Measurements from ENCODE around the gene ATP5PD. TPM values are rescaled to one million over a fixed set of nuclear protein-coding genes. Genes with fewer than 3 reads are reported as not detected.
A peak's percentile ranks its signal among the peaks of the same experiment; 100 is the strongest.

Gene ATP5PD
- total RNA-seq, 6 donors from 2014 or later, result 126 to 198 (median 186) TPM

- no peak for ATAC-seq (ENCODE audit: low FRiP score in 2 of 2)
- peaks cover 10 to 58% (median 41%) of the 10 kb centered on the region in 4 donors for H3K36me3 ChIP-seq
Observed at GRCh38 chr17:75020331-75021110, 26.2 kb downstream of the ATP5PD start.

GRCh38 chr17:75019710-75020109, 27.1 kb downstream of the ATP5PD start:
- no peak overlapping the region for H3K27ac ChIP-seq
- DNase-seq (no peak), ATAC-seq (ENCODE audit: low FRiP score in 2 of 2) (no peak)
- no peaks in the 10 kb centered on the region for H3K27me3 ChIP-seq
- H3K4me1 ChIP-seq, result no peaks in the 10 kb centered on the region
- peaks cover 10 to 58% (median 41%) of the 10 kb centered on the region in 4 donors for H3K36me3 ChIP-seq
- TF ChIP-seq POLR2A (IDR thresholded peaks at IDR 0.05) (no peak), CTCF (IDR thresholded peaks at IDR 0.05) (no peak), POLR2AphosphoS5 (IDR thresholded peaks at IDR 0.05) (no peak), EP300 (IDR thresholded peaks at IDR 0.05) (no peak)
- no peaks in the 10 kb centered on the region for H3K9me3 ChIP-seq
- WGBS, 2 donors, result 96 to 97% methylated on average over 3 of the region's 3 CpGs
- H3K4me3 ChIP-seq, result no peak overlapping the region

More at GRCh38 chr17:75020331-75021110, 26.2 kb downstream of the ATP5PD start:
- Histone ChIP-seq H3K27ac (no peak overlapping the region), H3K27me3 (no peaks in the 10 kb centered on the region), H3K9me3 (no peaks in the 10 kb centered on the region), H3K4me1 (peaks cover 0 to 7% (median 0%) of the 10 kb centered on the region in 4 donors), H3K4me3 (no peak overlapping the region)
- no peak for TF ChIP-seq POLR2A (IDR thresholded peaks at IDR 0.05)
- no peak for TF ChIP-seq POLR2AphosphoS5 (IDR thresholded peaks at IDR 0.05)
- no peak for TF ChIP-seq EP300 (IDR thresholded peaks at IDR 0.05)
- TF ChIP-seq CTCF (IDR thresholded peaks at IDR 0.05), result no peak
- WGBS, 2 donors, result 91 to 92% methylated on average over 19 of the region's 19 CpGs
- DNase-seq, result no peak

GRCh38 chr17:75019146-75019545, 27.6 kb downstream of the ATP5PD start:
- no peak overlapping the region for H3K27ac ChIP-seq
- H3K4me1 ChIP-seq, result peaks cover 0 to 2% (median 0%) of the 10 kb centered on the region in 4 donors
- peaks cover 10 to 58% (median 41%) of the 10 kb centered on the region in 4 donors for H3K36me3 ChIP-seq
- no peak for ATAC-seq (ENCODE audit: low FRiP score in 2 of 2)
- TF ChIP-seq POLR2AphosphoS5 (IDR thresholded peaks at IDR 0.05) (no peak), POLR2A (IDR thresholded peaks at IDR 0.05) (no peak)
- H3K9me3 ChIP-seq, result no peaks in the 10 kb centered on the region
- no peak for DNase-seq
- WGBS, 2 donors, result 92% methylated on average over 5 of the region's 5 CpGs
- no peaks in the 10 kb centered on the region for H3K27me3 ChIP-seq
- H3K4me3 ChIP-seq, result no peak overlapping the region

- Histone ChIP-seq H3K27me3 (no peaks in the 10 kb centered on the region), H3K4me3 (peak overlapping the region; percentile 53 to 99 (median 82)), H3K9me3 (no peaks in the 10 kb centered on the region), H3K4me1 (peaks cover 13 to 20% (median 17%) of the 10 kb centered on the region in 4 donors), H3K36me3 (peaks cover 0 to 17% (median 6%) of the 10 kb centered on the region in 4 donors), H3K27ac (peak overlapping the region; percentile 79 to 91 (median 88))
- no peak for TF ChIP-seq POLR2A (IDR thresholded peaks at IDR 0.05)
- no peak for TF ChIP-seq POLR2AphosphoS5 (IDR thresholded peaks at IDR 0.05)
- TF ChIP-seq EP300 (IDR thresholded peaks at IDR 0.05), result no peak
- TF ChIP-seq CTCF (IDR thresholded peaks at IDR 0.05), result no peak
- 0 to 1% methylated on average over 8 to 10 of the region's 10 CpGs for WGBS, 2 donors
- DNase-seq (no peak), ATAC-seq (ENCODE audit: low FRiP score in 2 of 2) (no peak)
Observed at GRCh38 chr17:75013092-75013559, 33.6 kb downstream of the ATP5PD start.

- ATAC-seq (ENCODE audit: low FRiP score in 2 of 2), result peak; percentile 94 to 97
- Histone ChIP-seq H3K36me3 (peaks cover 0 to 12% (median 3%) of the 10 kb centered on the region in 4 donors), H3K27ac (peak within 1 kb of the TSS; percentile 79 to 91 (median 88)), H3K9me3 (no peaks in the 10 kb centered on the region), H3K4me1 (peaks cover 13 to 20% (median 17%) of the 10 kb centered on the region in 4 donors), H3K4me3 (peak within 1 kb of the TSS; percentile 53 to 99 (median 82)), H3K27me3 (no peaks in the 10 kb centered on the region)
- WGBS, 2 donors, result 3 to 11% methylated on average over 10 to 45 of the region's 63 CpGs
- peak; percentile 65 to 88 (median 76) for TF ChIP-seq CTCF (IDR thresholded peaks at IDR 0.05)
- TF ChIP-seq POLR2AphosphoS5 (IDR thresholded peaks at IDR 0.05), result peak; percentile 67 to 68
- TF ChIP-seq POLR2A (IDR thresholded peaks at IDR 0.05), result peak in 2 of 4 donors; percentile 51 to 64
- TF ChIP-seq EP300 (IDR thresholded peaks at IDR 0.05), result no peak
- DNase-seq, result peak; percentile 84 to 95
Observed at GRCh38 chr17:75012346-75013091, 34.2 kb downstream of the ATP5PD start, which contains the start of gene MRPL58. MRPL58 (plus strand) TSS chr17:75012670; CDS start chr17:75012687, 17 bp downstream.
